Mucosa of gallbladder (tissue), 1 donor: ENCODE measurements around the gene LNPEP. TPM values are rescaled to one million over a fixed set of nuclear protein-coding genes. Genes with fewer than 3 reads are reported as not detected.

Experiments
- DNase-seq: peaks from one replicate; pipeline ENCODE4 v3.0.0-alpha.2; 2020; ENCODE audit warnings: low spot score
- total RNA-seq: library from RNA; stranded (reverse); gene quantifications from one replicate; pipeline ENCODE4 v1.2.1, GENCODE V29; 2021
- donor health status: DM: no; HTN: no; CAD: no.

LNPEP gene
- total RNA-seq, 1 donor from 2014 or later: 37.1 TPM

DNA sequence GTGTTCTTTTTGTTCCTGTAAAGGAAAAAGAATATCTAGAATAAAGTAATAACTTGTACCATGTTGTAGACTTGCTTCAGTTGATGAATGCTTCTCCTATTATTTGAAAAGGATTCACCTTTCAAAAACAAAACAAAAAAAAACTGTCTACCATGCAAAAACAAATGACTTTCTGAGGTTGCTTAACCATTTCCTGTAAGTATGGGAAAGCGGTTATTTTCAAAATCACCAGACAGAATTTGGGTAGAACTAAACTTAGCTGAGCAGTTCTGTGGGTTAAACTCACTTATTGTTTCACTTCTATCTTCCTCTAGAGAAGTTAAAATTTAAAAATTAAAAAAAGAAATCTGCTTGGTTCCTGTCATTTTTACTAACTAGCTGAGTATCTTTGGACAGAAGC, 25.2 kb downstream of the LNPEP start:
- DNase-seq: no peak

DNA sequence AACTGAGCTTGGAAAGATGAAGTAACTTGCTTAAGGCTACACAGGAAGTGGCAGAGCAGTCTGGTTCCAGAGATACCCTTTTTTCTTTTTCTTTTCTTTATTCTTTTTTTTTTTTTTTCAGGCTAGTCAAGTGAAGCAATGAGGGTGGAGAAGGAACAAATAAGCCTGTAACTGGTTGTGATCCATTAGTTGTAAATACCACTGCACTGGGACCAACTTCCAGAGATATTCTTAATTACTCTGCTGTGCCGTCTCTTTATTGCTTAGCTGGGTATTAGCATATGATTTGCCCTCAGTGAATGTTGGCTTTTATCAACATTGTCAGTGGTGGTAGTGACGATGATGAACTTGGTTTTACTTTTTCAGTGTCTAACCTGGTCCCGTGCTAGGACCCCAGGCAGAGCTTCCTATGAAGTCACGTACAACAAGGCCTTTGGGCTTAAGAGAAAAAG, 26.7 kb downstream of the LNPEP start:
- DNase-seq: no peak

DNA sequence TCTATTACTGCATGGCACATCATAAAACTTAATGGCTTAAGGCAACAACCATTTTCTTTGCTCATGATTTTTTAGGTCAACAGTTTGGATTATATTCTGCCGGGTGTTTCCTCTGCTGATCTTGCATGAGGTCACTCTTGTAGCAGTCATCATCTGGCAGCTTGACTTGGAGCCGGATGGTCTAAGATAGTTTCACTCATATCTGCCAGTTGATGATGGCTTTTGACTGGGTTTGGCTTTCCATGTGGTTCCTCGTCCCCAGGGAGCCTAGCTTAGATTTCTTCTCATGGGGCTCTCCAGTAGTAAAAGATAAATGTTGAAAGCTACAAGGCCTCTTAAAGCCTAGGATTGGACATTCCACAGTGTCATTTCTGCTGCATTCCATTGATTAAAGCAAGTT, 27.4 kb downstream of the LNPEP start:
- DNase-seq: no peak

DNA sequence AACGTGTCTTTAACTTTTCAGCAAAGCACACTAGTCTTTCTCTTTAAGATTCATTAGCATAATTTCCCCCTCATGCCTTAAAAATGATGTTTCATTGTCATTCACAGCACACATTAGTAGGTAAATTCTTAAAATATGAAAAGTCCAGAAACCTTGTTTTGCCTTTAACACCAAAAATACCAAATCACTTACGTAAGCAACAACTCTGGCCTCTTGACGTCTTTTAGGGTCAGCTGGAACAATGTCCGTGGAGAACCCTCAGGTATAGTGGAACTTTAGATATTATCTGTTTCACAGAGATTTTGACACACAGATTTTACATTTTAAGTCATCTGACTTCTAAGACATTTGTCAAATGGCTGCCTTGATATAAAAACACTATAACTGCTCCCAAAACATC, 30.9 kb downstream of the LNPEP start:
- no peak for DNase-seq

DNA sequence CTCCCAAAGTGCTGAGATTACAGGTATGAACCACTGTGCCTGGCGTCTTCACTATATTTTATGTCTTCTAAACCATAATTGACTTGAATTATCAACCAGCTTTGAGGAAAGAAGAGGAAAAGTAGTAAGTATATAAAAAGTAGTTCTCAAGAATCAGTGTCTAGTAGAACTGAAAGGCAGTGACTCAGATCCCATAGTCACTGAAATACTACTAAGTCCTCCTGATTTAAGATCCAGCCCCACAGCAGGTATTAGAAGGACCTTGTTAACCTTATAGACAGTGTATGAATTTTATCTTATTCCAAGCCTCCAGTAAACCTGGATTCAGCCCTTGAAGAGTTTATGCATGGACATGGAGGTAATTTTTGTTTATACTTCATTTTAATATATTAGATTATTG, 31.5 kb downstream of the LNPEP start:
- DNase-seq: no peak

DNA sequence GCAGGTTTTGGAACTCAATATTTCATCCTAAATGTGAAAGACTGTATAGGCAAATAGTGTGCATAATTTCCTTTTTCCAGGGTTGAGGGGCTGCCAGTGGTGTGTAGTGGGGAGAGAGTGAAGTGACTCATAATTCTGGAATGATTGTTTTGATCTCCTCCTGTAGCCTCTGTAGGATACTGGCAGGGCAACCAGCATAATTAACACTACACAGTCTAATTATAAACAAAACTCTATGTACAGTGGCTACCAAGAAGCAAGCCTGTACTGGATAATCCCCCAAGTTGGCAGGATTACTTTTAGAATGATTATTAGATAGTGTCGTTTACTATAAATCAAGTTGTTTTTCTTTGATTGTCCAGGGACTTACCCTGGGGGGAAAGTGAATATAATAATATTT, 32.2 kb downstream of the LNPEP start:
- no peak for DNase-seq

DNA sequence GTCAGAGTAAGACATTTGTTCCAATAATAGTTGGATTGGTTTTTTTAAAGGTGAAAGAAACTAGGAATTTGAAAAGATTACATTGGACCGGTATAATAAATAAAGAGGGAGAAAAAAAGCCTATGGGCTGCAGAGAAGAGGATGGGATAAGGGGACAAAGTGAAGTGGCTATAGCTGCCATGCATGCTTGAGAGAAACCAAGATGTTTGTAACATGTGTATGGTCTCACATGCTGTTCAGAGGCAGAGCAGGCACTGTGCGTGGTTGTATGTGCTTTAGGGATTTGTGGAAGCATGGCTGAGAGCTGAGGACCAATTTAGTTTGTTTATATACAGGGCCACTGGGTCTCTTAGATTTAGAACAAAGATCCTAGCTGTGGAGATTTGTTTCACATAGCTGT, 32.7 kb downstream of the LNPEP start:
- DNase-seq: no peak

DNA sequence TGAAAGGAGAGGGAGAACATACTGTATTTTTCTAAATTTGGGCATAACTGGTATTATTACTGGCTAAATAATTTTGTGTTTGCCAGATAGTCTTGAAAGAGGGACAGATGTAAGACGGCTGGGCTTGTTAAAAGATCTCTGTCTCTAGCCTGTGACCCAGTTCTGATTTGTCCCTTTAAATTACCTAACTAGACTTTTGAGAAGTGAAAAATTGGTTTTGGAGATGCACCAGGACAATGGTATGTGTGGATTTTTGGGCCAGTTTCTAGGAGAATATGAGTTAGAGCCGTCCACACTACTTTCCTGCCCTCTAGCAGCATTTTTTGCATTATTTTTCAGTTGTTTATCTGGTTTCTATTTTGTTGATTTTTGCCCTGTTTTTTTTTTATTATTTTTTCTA, 33.5 kb downstream of the LNPEP start:
- DNase-seq: no peak

DNA sequence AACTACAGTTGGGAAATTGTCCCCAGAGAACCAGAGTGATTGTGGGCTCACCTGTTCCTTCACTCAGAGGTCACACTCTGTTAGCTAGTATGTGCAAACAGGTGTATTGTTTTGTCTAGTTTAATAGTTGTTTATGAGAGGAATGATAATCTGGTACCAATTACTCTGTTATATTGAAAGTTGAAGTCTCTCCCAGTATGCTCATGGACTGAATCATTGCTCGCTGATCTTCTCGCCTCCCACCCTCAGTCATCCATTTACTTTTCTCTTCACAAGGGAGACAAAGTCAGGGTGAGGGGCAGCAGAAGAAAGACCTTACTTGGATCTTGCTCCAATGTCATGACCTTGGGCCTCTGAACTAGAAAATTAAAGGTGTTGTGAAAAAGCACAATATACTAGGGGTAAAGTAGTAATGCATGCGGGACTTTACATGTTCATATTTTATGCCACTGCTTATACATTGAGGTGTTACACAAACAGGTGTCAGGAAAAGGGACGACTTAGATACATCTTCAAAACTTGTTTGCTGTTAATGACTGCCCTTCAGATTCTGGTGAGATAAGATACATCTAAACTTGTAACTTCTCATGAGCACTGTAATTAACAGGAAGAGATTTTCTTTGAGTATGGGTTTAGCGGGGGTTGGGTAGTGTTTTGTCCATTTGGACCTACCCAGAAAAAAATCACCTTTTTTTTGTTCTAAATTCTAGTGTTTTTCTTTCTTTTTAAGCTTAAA, 36.9 kb downstream of the LNPEP start:
- no peak for DNase-seq

DNA sequence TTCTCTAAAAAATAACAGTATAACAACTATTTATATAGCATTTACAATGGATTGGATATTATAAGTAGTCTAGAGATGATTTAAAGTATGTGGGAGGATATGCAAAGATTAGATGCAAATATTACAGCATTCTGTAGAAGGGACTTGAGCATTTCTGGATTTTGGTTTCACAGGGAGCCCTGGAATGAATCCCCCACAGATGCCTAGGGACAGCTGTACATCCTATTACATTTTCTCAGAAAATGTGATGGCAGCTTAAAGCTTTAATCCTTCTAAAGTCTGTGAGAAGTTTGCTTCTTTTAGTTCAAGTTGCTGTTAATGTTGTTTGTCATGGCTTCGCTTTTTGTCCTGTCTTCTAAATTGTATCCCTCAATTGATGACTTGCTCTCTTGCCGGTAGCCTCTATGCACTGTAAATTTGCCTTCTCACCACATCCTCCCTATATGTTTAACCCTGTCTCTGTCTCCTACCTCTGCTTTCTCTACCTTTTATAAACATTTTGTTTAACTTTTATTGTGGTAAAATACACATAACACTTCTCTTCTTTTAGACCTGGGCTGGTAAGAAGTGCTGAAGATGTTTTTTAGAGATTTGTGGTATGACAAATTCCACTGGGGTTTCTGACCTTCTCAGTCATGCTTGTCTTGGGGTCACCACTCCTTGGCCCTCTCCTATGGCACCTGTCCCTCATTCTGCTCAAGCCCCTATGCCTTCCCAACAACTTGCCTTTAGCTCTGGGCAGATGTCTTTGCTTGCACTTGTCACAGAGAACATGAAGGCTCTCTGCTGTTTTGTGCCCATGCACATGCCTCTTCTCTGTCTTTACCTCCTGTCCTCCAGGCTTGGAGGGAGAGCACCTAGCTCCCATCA, 37.9 kb downstream of the LNPEP start:
- no peak for DNase-seq

DNA sequence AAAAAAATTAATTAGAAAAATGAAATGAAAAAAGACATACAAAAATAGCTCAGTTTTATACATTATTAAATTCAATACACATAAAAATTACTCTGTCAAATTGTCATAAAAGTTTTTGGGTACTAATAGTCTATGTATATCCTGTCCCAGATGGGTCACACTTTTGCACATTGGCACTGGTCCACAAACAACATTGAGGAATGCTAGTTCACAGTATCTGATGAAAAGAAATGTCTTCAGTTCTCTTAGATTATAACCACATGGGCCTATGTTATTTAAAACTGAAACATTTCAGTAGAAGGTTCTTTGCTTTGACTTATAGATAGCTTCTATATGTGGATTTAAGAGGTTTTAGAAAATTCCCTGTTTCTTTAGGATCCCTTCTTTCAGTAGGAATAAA, 39.8 kb downstream of the LNPEP start:
- no peak for DNase-seq

DNA sequence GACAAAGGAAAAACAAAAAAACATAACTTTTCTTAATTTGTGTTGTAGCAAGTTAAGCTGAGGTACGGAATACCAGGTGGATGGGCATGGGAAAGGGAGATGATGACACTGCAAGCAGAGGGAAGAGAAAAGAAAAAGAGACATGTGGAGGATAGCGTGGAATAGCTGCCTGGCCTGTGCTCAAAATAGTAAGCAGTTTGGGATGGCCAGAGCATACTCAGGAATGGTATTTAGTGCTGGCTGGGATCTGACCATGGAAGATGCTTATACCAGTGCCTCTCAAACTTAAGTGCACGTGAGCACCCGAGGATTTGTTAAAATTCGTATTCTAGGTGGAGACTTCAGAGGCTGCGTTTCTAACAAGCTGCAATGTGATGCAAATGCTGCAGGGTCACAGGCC, 41.3 kb downstream of the LNPEP start:
- no peak for DNase-seq

DNA sequence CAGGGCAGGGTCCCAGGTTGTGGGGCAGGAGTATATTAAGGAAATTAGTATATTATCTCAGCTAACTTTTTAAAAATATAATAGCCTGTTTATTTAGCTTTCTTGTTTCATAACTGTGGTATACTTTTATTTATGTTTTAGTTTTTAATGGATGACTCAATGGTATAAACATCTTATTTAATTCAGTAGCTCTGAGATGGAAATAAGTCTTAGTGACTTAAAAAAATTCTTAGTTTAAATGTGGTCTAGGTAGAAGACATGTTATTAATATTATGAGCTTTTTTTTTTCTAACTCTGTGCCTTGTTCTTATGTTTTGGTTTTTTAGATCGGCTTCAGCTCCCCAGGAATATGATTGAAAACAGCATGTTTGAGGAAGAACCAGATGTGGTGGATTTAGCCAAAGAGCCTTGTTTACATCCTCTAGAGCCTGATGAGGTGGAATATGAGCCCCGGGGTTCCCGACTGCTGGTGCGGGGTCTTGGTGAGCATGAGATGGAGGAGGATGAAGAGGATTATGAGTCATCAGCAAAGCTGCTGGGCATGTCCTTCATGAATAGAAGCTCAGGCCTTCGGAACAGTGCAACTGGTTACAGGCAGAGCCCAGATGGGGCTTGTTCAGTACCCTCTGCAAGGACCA, 43.1 kb downstream of the LNPEP start:
- no peak for DNase-seq

DNA sequence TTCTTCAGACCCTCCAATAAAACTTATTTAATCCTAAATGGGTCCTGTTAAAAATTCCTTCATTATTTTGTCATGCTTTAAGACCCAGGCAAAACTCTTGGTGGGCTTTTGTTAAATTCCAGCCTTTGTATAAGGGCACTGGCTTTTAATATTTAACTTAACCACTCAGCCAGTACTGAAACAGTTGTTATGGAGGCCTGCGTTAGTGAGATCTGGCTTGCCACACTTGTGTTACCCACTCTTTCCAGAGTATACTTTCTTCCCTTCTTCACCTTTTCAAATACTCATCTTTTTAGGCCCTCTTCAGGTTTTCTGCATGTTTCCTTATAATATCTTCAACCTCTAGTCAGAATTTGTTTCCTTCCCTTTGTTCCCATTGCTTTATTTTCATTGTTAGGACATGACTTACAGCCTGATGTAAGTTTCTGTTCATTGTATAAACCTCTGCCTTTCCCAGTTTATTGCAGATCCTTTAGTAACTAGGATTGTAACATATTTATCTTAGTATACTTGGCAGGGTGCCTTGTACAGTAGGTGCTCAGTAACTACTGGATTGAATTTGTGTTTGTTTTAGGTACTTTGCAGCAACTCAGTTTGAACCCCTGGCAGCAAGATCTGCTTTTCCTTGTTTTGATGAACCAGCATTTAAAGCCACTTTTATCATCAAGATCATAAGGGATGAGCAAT, 48.8 kb downstream of the LNPEP start:
- no peak for DNase-seq

DNA sequence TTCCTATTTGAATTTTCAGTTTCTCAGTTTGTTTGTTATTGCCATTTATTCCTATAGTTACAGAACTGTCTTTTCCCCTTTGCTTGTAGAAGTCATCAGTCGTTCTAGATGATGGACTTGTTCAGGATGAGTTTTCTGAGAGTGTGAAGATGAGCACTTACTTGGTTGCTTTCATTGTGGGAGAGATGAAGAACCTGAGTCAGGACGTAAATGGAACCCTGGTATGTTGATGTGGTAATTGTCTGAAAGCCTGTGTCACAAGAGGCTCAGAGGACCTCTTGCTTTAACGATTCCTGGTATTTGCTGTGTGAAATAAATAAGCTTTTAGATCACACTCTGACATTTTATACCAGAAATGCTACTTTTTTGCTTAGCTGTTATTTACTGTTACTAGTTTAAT, 50.6 kb downstream of the LNPEP start:
- no peak for DNase-seq

DNA sequence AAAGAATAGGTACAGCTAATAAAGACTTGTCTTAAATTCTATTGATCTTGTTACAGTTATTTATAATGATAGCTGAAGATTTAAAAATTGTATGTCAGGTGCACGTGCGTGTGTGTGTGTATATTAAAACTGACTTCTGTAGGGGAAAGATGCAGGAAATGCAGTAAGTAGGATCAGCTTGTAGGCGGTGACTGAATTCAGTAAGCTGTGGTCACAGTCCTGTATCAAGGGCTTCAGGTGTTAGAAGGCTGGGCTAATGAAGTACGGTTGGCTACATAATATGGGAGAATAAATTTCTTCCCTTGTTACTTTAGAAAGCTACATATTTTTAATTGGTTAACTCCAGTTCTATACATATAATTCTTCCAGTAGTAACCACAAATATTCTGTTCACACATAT, 54.2 kb downstream of the LNPEP start:
- no peak for DNase-seq

DNA sequence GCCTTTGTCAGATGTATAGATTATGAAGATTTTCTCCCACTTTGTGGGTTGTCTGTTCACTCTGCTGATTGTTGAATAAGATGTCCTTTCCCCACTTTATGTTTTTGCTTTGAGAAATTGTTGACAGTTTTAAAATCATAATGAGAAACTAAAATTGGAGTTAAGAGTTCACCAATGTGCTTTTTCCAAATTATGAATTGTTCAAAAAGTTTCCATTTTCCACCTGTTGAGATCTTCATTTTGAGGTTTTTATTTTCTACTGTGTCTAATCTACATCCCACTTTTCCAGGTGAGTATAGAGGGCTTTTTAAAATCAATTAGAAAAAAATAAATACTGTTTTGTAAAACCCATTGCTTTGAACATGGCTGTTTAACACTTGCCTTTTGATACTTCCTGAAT, 55.8 kb downstream of the LNPEP start:
- DNase-seq: no peak

DNA sequence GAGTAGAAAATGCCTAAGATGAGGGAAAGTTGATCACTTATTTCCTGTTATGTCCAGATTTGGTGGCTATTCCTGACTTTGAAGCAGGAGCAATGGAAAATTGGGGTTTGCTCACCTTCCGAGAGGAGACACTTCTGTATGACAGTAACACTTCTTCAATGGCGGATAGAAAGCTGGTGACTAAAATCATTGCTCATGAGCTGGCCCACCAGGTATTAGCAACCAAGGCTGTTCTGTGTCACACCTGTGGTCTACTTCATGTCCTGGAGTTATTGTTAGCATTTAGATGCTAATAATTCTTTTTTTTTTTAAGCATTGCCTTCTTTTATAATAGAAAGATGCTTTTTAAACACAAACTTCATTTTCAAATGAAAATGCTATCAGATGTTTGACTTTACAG, 57.9 kb downstream of the LNPEP start:
- DNase-seq: no peak

DNA sequence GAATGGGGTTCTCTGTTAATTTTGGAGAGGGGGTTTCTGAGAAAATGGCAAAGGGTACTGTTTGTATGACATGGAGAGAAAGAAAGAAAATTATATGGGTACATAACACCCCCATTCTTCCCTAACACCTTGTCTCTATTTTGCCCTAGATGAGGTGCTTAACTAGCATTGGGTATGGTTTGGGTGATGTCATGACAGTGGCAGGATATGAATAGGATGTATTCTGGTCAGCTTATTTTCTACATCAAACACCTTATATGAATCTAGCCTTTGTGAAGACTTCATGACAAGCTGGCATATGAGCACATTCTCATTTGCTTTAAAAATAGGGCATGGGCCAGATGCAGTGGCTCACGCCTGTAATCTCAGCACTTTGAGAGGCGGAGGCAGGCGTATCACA, 58.6 kb downstream of the LNPEP start:
- DNase-seq: no peak

DNA sequence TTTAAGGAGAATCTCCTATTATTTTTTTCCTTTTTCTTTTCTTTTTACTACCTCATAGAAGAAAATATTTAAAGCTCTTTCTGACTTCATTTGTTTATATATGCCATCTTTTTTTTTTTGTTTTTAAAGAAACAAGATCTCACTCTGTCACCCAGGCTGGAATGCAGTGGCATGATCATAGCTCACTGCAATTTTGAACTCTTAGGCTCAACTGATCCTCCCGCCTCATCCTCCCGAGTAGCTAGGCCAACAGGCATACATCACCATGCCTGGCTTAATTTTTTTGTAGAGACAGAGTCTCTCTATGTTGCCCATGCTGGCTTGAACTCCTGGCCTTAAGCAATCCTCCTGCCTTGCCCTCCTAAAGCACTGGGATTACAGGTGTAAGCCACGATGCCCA, 59.5 kb downstream of the LNPEP start:
- DNase-seq: no peak

DNA sequence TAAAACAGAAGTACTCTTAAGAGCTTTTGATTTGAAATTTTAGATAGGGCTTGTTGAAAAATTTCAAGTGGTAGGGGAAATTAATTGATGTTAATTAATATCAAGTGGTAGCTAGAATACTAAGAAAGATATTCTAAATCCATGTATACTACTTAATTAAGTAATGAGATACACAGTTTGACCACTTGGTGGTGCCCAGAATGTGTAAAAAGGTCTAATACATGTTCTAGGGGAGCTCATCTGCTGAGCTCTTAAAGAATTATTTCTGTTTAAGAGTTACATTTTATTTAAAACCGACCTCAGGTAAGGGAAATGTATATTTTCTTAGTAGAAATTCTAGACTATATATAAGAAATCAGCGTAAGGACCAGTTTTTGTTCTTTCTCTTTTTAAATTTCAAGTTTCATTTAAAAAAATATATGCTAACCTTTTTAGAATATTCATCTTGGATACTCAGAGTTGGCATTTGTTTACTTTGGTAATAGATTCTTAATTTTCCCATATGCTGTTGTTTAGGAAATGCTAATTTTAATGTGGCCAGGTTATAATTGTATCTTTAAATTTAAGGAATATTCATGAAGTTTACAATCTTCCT, 61.5 kb downstream of the LNPEP start:
- no peak for DNase-seq

DNA sequence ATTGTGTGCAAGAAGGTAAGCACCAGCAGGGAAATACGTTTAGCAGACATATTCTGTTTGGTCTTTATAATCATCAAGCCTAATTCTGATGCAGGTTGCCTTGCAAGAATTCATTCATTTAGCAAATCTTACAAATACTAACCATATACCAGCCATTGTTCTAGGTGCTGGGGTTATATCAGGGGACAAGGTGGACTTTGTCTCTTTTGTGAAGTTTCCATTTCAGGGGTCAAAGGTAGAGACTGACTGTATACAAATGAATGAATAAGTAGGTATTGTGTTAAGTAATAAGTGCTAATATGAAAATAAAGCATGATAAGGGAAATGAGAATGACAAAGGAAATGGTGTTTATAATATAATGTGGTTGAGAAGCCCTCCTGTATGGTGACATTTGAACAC, 64.0 kb downstream of the LNPEP start:
- no peak for DNase-seq
